ENCODE data around the gene BMI1.

DNA sequence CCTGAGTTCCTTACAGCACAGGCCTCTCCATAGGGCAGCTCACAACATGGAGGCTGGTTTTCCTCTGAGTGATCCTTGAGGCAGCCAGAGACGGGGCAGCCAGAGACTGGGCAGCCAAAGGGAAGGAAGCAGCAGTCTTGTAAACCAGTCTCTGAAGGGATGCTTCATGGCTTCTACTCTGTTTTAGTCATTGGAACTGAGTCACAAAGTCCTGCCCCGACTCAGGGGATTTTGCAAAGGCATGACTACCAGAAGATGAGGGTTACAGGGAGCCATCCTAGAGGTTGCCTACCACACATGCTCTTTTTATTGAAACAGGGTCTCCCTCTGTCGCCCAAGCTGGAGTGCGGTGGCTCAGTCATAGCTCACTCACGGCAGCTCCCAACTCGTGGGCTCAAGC, 49.1 kb upstream of the BMI1 start:
- TF ChIP-seq POLR2AphosphoS5 (IDR thresholded peaks at IDR 0.05): no peak
- TF ChIP-seq, protein P1, sequence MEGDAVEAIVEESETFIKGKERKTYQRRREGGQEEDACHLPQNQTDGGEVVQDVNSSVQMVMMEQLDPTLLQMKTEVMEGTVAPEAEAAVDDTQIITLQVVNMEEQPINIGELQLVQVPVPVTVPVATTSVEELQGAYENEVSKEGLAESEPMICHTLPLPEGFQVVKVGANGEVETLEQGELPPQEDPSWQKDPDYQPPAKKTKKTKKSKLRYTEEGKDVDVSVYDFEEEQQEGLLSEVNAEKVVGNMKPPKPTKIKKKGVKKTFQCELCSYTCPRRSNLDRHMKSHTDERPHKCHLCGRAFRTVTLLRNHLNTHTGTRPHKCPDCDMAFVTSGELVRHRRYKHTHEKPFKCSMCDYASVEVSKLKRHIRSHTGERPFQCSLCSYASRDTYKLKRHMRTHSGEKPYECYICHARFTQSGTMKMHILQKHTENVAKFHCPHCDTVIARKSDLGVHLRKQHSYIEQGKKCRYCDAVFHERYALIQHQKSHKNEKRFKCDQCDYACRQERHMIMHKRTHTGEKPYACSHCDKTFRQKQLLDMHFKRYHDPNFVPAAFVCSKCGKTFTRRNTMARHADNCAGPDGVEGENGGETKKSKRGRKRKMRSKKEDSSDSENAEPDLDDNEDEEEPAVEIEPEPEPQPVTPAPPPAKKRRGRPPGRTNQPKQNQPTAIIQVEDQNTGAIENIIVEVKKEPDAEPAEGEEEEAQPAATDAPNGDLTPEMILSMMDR (IDR thresholded peaks at IDR 0.05): no peak
- no peak for TF ChIP-seq POLR2A (IDR thresholded peaks at IDR 0.05)

All from suprapubic skin (tissue), 4 donors.